Measurements from ENCODE around the gene SUPV3L1.

Gene SUPV3L1

GRCh38 chr10:69215405-69216171 lies 35.6 kb downstream of the SUPV3L1 start:
- no peak for FAIRE-seq
- TF ChIP-seq, protein P1, sequence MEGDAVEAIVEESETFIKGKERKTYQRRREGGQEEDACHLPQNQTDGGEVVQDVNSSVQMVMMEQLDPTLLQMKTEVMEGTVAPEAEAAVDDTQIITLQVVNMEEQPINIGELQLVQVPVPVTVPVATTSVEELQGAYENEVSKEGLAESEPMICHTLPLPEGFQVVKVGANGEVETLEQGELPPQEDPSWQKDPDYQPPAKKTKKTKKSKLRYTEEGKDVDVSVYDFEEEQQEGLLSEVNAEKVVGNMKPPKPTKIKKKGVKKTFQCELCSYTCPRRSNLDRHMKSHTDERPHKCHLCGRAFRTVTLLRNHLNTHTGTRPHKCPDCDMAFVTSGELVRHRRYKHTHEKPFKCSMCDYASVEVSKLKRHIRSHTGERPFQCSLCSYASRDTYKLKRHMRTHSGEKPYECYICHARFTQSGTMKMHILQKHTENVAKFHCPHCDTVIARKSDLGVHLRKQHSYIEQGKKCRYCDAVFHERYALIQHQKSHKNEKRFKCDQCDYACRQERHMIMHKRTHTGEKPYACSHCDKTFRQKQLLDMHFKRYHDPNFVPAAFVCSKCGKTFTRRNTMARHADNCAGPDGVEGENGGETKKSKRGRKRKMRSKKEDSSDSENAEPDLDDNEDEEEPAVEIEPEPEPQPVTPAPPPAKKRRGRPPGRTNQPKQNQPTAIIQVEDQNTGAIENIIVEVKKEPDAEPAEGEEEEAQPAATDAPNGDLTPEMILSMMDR (IDR thresholded peaks at IDR 0.05; ENCODE audit: insufficient read depth, missing control alignments), result no peak
- no peak for DNase-seq (ENCODE audit: insufficient read length, low spot score)

- no peak for DNase-seq (ENCODE audit: insufficient read length, low spot score)
- no peak for FAIRE-seq
These were observed 36.6 kb downstream of the SUPV3L1 start for GRCh38 chr10:69216577-69217118.

DNA sequence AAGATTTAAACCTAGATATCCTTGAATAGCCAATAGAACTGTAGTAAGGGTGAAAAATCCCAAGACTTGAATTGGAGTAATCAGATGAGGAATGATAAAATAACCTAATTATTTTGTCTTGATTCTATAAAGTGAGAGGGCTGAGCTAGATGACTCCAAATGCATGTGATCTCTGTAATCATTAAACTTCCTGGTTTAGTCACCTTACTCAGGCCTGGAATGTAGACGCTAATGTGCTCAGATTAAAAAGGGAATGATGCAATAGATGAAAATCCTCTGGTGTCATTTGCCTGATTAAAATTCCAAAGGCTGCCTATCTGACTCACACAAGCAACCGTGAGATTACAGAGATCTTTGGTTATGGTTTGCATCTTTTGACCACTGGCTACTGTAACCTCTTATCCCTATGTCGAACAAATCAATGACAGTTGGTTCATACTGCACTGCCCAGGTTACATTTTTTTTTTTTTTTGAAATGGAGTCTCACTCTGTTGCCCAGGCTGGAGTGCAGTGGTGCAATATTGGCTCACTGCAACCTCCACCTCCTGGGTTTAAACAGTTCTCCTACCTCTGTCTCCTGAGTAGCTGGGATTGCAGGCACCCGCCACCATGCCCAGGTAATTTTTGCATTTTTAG lies 37.2 kb downstream of the SUPV3L1 start:
- TF ChIP-seq, protein P1 (IDR thresholded peaks at IDR 0.05; ENCODE audit: insufficient read depth, missing control alignments), result no peak
- no peak for DNase-seq (ENCODE audit: insufficient read length, low spot score)
- no peak for FAIRE-seq

More at GRCh38 chr10:69216577-69217118, 36.6 kb downstream of the SUPV3L1 start:
- TF ChIP-seq, protein P1 (IDR thresholded peaks at IDR 0.05; ENCODE audit: insufficient read depth, missing control alignments), result no peak

GRCh38 chr10:69218831-69219230 lies 38.8 kb downstream of the SUPV3L1 start:
- FAIRE-seq (no peak), DNase-seq (ENCODE audit: insufficient read length, low spot score) (no peak)
- TF ChIP-seq, protein P1 (IDR thresholded peaks at IDR 0.05; ENCODE audit: insufficient read depth, missing control alignments), result no peak

DNA sequence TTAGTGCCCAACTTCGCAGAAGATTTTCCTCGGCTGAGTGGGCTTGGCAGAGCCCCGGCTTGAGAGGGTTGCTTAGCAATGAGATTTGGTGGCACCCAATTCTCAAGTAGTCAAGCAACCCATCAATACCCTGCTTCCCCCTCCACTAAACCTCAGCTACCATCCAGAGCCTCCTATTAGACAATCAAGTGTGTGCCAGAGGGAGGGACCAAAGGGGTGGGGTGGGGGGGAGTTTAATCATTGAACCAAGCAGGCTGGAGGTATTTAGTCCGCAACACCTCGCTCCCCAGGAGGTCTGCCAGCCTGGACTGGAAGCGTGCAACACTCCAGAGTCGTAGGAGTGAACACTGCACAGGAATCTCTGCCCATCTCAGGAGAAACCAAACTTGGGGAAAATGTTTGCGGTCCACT lies 40.0 kb downstream of the SUPV3L1 start, which contains the start of gene HKDC1:
Gene HKDC1 (plus strand): TSS at position 292 of the 411 bp plus-strand sequence. CDS start 104 bp downstream, at position 396.
- TF ChIP-seq, protein P1 (IDR thresholded peaks at IDR 0.05; ENCODE audit: insufficient read depth, missing control alignments), result no peak
- FAIRE-seq, result no peak

DNA sequence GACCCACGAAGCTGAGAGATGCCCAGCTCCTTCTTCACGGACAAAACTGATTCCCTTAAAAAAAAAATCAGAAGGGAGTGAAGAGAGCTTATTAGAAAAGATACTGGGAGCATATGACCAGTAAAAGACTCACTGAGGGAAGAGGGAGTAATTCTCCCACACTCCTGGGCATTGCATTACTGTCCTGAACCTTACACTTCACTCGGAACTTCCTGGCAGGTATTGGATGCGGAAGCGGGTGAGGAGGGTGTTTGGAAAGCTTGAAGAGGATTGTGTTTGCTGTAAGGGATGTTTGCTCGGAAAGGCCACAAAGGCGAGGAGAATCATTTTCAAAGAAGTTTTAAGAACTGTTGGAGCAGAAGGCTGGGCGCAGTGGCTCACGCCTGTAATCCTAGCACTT lies 40.5 kb downstream of the SUPV3L1 start:
- no peak for FAIRE-seq
- TF ChIP-seq, protein P1 (IDR thresholded peaks at IDR 0.05; ENCODE audit: insufficient read depth, missing control alignments), result no peak
- DNase-seq (ENCODE audit: insufficient read length, low spot score), result no peak

More for the DNA sequence above, 40.0 kb downstream of the SUPV3L1 start, which contains the start of gene HKDC1:
- DNase-seq (ENCODE audit: insufficient read length, low spot score), result no peak
